ENCODE measurements around the gene HHIPL1. TPM values are rescaled to one million over a fixed set of nuclear protein-coding genes. Genes with fewer than 3 reads are reported as not detected.

HHIPL1 gene
- total and polyA plus RNA-seq, 2 donors (not counting 3 experiments of a cell fraction or from before 2014, with no cell fraction given) = 1.3 to 2.1 TPM

GRCh38 chr14:99690636-99691035, 45.7 kb downstream of the HHIPL1 start:
- BruUV-seq (replicated peaks) = no TSS peak
- FAIRE-seq = no peak

More at GRCh38 chr14:99690636-99691035, 45.7 kb downstream of the HHIPL1 start:
- H4K20me1 ChIP-seq (replicated peaks; ENCODE audit: control insufficient read depth, extremely low read depth, insufficient read depth, low read length) = no peaks in the 10 kb centered on the region
- no peak overlapping the region for H3K4me2 ChIP-seq (ENCODE audit: insufficient read depth, low read length)
- H3K4me3 ChIP-seq (replicated peaks in 1 of 3; ENCODE audit: insufficient read depth in 1 of 3, low read depth in 1 of 3, low read length in 3 of 3) = no peak overlapping the region
- peaks cover 12 to 26% of the 10 kb centered on the region in 2 experiments for H3K27me3 ChIP-seq (ENCODE audit: control insufficient read depth in 2 of 2, insufficient read depth in 2 of 2, low read length in 2 of 2)
- H3K36me3 ChIP-seq (ENCODE audit: control insufficient read depth in 2 of 2, extremely low read depth in 1 of 2, insufficient read depth in 2 of 2, low read length in 2 of 2) = no peaks in the 10 kb centered on the region
- dilution Hi-C loops (cut with MboI; ENCODE audit: extremely low pct_ligation_motif_present, low sequenced_read_pairs) = no loop called here
- no peak overlapping the region for H3K9ac ChIP-seq (replicated peaks; ENCODE audit: extremely low read depth, insufficient read depth, low read length)
- TF ChIP-seq EZH2 (IDR thresholded peaks at IDR 0.05; ENCODE audit: borderline replicate concordance, low read depth, low read length, severe bottlenecking) = no peak
- TF ChIP-seq MAX (IDR thresholded peaks at IDR 0.05; ENCODE audit: insufficient read depth, insufficient read length) = no peak
- TF ChIP-seq MYC (IDR thresholded peaks at IDR 0.05; ENCODE audit: low read depth, low read length) = no peak
- no peak for TF ChIP-seq POLR2A (IDR thresholded peaks at IDR 0.05; ENCODE audit: low read depth, low read length)
- TF ChIP-seq GATA2 (IDR thresholded peaks at IDR 0.05; ENCODE audit: insufficient read depth, insufficient read length, low read depth, low read length) = no peak
- no peak for TF ChIP-seq CTCF (IDR thresholded peaks at IDR 0.05; ENCODE audit: extremely low read depth in 1 of 2, insufficient read depth in 1 of 2, low read depth in 1 of 2, low read length in 2 of 2)
- no peak for TF ChIP-seq POLR2AphosphoS5 (IDR thresholded peaks at IDR 0.05; ENCODE audit: insufficient read depth, low read depth, low read length)
- TF ChIP-seq JUN (IDR thresholded peaks at IDR 0.05; ENCODE audit: borderline replicate concordance, insufficient read depth, insufficient read length, low read depth) = no peak
- no peak for TF ChIP-seq FOS (IDR thresholded peaks at IDR 0.05; ENCODE audit: borderline replicate concordance, insufficient read depth, low read length)
- H3K9me3 ChIP-seq (replicated peaks; ENCODE audit: control insufficient read depth, insufficient read depth, low read length) = no peaks in the 10 kb centered on the region
- no peaks in the 10 kb centered on the region for H3K79me2 ChIP-seq (ENCODE audit: control insufficient read depth, insufficient read depth, low read length)
- no peak for DNase-seq (ENCODE audit: low read depth, low spot score)
- H3K4me1 ChIP-seq (ENCODE audit: control insufficient read depth, extremely low read depth, insufficient read depth, low read length) = no peaks in the 10 kb centered on the region
- no peak overlapping the region for H3K27ac ChIP-seq (ENCODE audit: insufficient read depth, low read depth, low read length)
- no peak overlapping the region for H2AFZ ChIP-seq (ENCODE audit: low read depth, low read length)
- intact Hi-C loops (cut with micrococcal nuclease) = no loop called here
- ChIA-PET POLR2A (no interaction called here), CTCF (interaction anchor here (1.0 kb wide), 1 partner anchor 40 kb away, joined by 3 read pairs; no protein-coding TSS in a partner anchor)
- H3K9me1 ChIP-seq (replicated peaks; ENCODE audit: control insufficient read depth, extremely low read depth, insufficient read depth, low read length) = no peaks in the 10 kb centered on the region

Measured in endothelial cell of umbilical vein (primary cell).